Muscle of leg (tissue), 11 donors: ENCODE results near the gene ASB9. TPM values are rescaled to one million over a fixed set of nuclear protein-coding genes. Genes with fewer than 3 reads are reported as not detected.
A peak's percentile ranks its signal among the peaks of the same experiment; 100 is the strongest.
"Not testable (repeated sequence)": the region's sequence is repeated elsewhere in the genome, so short reads cannot be mapped to it uniquely, and the experiment has no call there.

Experiments
- DNase-seq: peaks from one replicate; pipeline ENCODE4 v3.0.0; 2013
- H3K27ac ChIP-seq: one replicate; pipeline ENCODE4 v1.5.1; 2013; ENCODE audit warnings: mild to moderate bottlenecking, low read length, control low read depth
- H3K27me3 ChIP-seq: one replicate; pipeline ENCODE4 v1.6.1; 2013; ENCODE audit warnings: low read length; ENCODE audit not compliant: control insufficient read depth, insufficient read depth
- H3K36me3 ChIP-seq: one replicate; pipeline ENCODE4 v1.6.1; 2013; ENCODE audit warnings: low read length; ENCODE audit not compliant: control insufficient read depth, insufficient read depth
- H3K4me1 ChIP-seq: one replicate; pipeline ENCODE4 v1.6.1; 2013; ENCODE audit warnings: low read length; ENCODE audit not compliant: control insufficient read depth, insufficient read depth
- H3K4me3 ChIP-seq: one replicate; pipeline ENCODE4 v1.5.1; 2013; ENCODE audit warnings: low read length, control low read depth
- H3K9me3 ChIP-seq: replicated peaks from 2 replicates; pipeline ENCODE4 v1.6.1; 2013; ENCODE audit warnings: low read depth, low read length; ENCODE audit not compliant: control insufficient read depth
- WGBS: methylation state at CpG from one replicate; pipeline ENCODE4 v1.1.5; 2013; ENCODE audit warnings: missing lambda C conversion rate; ENCODE audit not compliant: insufficient coverage; 5-methylcytosine and 5-hydroxymethylcytosine counted together
- polyA plus RNA-seq, 8 donors: library from polyadenylated mRNA; unstranded; fragments of 120-200 nt; gene quantifications; one replicate each; pipeline versions ENCODE4 v1.2.1 to v1.2.3, GENCODE V29; 2013; ENCODE audit warnings: inconsistent platforms in 1 of 8, low replicate concordance in 1 of 8; ENCODE audit not compliant: insufficient read length in 8 of 8, insufficient read depth in 1 of 8
- total RNA-seq: library from RNA; stranded (reverse); fragments of 120-200 nt; gene quantifications from one replicate; pipeline ENCODE4 v1.2.4, GENCODE V29; 2013

ASB9 gene
- total and polyA plus RNA-seq, 9 donors, result 3.1 to 6.4 (median 3.9) TPM

DNA sequence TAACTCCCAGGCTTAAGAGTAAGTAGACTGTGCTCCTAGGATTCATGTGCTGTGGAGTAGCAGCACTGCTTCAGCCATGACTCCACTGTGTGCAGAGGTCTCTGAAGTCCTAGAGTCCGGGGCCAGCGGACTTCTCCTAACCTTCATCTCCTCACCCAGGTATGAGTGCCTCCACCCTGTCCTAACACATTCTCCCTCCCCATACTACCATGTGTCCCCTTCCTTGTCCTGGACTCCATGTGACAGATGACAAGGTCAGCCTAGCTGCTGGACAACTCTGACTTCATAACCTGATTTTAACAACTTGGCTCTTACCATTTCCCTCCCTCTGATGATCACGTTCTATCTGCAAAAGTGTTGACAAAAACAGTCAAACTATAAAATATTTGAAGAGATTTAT is 28.9 kb upstream of the ASB9 start:
- Histone ChIP-seq H3K4me3 (no peak overlapping the region), H3K27me3 (peaks cover 37% of the 10 kb centered on the region)
- 85% methylated on average over 2 of the region's 3 CpGs for WGBS

GRCh38 chrX:15298201-15298600 is 28.3 kb upstream of the ASB9 start:
- H3K9me3 ChIP-seq, result no peaks in the 10 kb centered on the region
- H3K4me3 ChIP-seq, result no peak overlapping the region
- no peaks in the 10 kb centered on the region for H3K36me3 ChIP-seq
- peak; percentile 44 for DNase-seq
- WGBS, result 58% methylated on average over 2 of the region's 2 CpGs
- peaks cover 32% of the 10 kb centered on the region for H3K27me3 ChIP-seq
- peak overlapping the region; percentile 67 for H3K27ac ChIP-seq
- H3K4me1 ChIP-seq, result no peaks in the 10 kb centered on the region

More for the DNA sequence above, 28.9 kb upstream of the ASB9 start:
- no peak for DNase-seq
- H3K4me1 ChIP-seq, result no peaks in the 10 kb centered on the region
- peak overlapping the region; percentile 67 for H3K27ac ChIP-seq
- no peaks in the 10 kb centered on the region for H3K36me3 ChIP-seq
- no peaks in the 10 kb centered on the region for H3K9me3 ChIP-seq

- H3K27ac ChIP-seq, result no peak overlapping the region
- H3K4me1 ChIP-seq, result no peaks in the 10 kb centered on the region
- peaks cover 29% of the 10 kb centered on the region for H3K27me3 ChIP-seq
- no CpG with 5 or more reads among the region's 2 CpGs for WGBS
- no peaks in the 10 kb centered on the region for H3K36me3 ChIP-seq
- no peaks in the 10 kb centered on the region for H3K9me3 ChIP-seq
- no peak for DNase-seq
- no peak overlapping the region for H3K4me3 ChIP-seq
Measured at GRCh38 chrX:15293451-15293850, 23.6 kb upstream of the ASB9 start.

GRCh38 chrX:15292861-15293260 is 23.0 kb upstream of the ASB9 start:
- Histone ChIP-seq H3K9me3 (no peaks in the 10 kb centered on the region), H3K36me3 (no peaks in the 10 kb centered on the region), H3K27ac (no peak overlapping the region), H3K4me3 (no peak overlapping the region), H3K27me3 (peaks cover 27% of the 10 kb centered on the region), H3K4me1 (no peaks in the 10 kb centered on the region)
- WGBS, result no CpG with 5 or more reads among the region's 3 CpGs
- no peak for DNase-seq

- no peak for DNase-seq
- no peaks in the 10 kb centered on the region for H3K36me3 ChIP-seq
- no peaks in the 10 kb centered on the region for H3K9me3 ChIP-seq
- H3K4me3 ChIP-seq, result no peak overlapping the region
- WGBS, result no CpG with 5 or more reads among the region's 1 CpG
- H3K27ac ChIP-seq, result no peak overlapping the region
- H3K4me1 ChIP-seq, result no peaks in the 10 kb centered on the region
- peaks cover 7% of the 10 kb centered on the region for H3K27me3 ChIP-seq
Measured at GRCh38 chrX:15277604-15278003, 7.7 kb upstream of the ASB9 start.

DNA sequence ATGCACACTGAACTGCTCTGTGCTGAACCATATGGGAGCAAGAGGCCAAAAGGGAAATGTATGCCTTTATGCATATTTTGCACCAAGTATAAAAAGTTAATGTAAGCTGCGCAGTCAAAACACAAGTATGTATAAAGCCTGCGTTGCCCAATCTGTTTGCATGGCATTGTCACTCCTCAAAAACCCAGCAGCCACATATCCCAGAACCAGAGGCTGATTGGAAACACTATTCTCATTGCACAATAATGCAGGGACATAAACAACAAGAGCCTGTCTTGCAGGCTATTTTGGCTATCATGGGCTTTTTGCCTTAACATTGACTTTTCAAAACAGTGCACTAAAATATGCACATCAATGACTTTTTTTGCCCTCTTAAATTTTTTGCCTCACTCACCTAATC is 5.1 kb upstream of the ASB9 start:
- no peak overlapping the region for H3K27ac ChIP-seq
- no peaks in the 10 kb centered on the region for H3K9me3 ChIP-seq
- WGBS, result 92% methylated on average over 2 of the region's 2 CpGs
- H3K36me3 ChIP-seq, result no peaks in the 10 kb centered on the region
- no peak for DNase-seq
- no peaks in the 10 kb centered on the region for H3K4me1 ChIP-seq
- H3K27me3 ChIP-seq, result peaks cover 9% of the 10 kb centered on the region
- no peak overlapping the region for H3K4me3 ChIP-seq

DNA sequence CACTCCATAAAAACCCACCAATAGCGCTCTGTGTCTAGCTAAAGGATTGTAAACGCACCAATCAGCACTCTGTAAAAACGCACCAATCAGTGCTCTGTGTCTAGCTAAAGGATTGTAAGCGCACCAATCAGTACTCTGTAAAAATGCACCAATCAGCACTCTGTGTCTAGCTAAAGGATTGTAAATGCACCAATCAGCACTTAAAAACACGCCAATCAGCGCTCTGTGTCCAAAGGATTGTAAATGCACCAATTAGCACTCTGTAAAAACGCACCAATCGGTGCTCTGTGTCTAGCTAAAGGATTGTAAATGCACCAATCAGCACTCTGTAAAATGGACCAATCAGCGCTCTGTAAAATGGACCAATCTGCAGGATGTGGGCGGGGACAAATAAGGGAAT is 3.4 kb upstream of the ASB9 start:
- H3K9me3 ChIP-seq, H3K27ac ChIP-seq, DNase-seq, H3K36me3 ChIP-seq, H3K4me3 ChIP-seq, H3K4me1 ChIP-seq: not testable (repeated sequence)
- 92% methylated on average over 8 of the region's 10 CpGs for WGBS
- H3K27me3 ChIP-seq, result peaks cover 13% of the 10 kb centered on the region

GRCh38 chrX:15271757-15272156 is 1.9 kb upstream of the ASB9 start:
- Histone ChIP-seq H3K4me3 (no peak overlapping the region), H3K4me1 (no peaks in the 10 kb centered on the region), H3K36me3 (no peaks in the 10 kb centered on the region), H3K27ac (no peak overlapping the region), H3K9me3 (no peaks in the 10 kb centered on the region), H3K27me3 (peaks cover 11% of the 10 kb centered on the region)
- DNase-seq, result no peak
- WGBS, result no CpG with 5 or more reads among the region's 1 CpG

DNA sequence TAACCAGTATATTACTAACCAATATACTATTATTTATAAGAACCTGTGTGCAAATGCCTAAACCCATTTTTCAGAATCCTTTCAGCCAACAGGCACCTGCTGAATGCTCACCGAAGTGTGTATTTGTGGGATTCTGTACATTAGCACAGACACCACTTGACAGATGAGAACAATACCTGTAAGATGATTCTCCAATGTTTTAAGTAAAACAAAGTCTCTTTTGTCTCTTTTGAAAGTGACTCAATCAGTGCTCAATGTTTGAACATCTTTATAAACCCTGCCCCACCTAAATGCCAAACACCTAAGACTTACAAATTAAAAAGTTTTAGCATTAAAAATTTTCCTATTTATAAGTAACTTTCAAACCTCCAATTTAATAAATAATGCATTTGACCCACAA is 763 bp downstream of the ASB9 start:
- no peak overlapping the region for H3K4me3 ChIP-seq

GRCh38 chrX:15254852-15255251 is 15.0 kb downstream of the ASB9 start:
- peaks cover 17% of the 10 kb centered on the region for H3K27me3 ChIP-seq
- no peaks in the 10 kb centered on the region for H3K36me3 ChIP-seq
- no peaks in the 10 kb centered on the region for H3K4me1 ChIP-seq
- DNase-seq, result no peak
- no peaks in the 10 kb centered on the region for H3K9me3 ChIP-seq
- H3K4me3 ChIP-seq, result no peak overlapping the region
- no peak overlapping the region for H3K27ac ChIP-seq

More for the DNA sequence above, 763 bp downstream of the ASB9 start:
- H3K27me3 ChIP-seq, result peaks cover 11% of the 10 kb centered on the region
- H3K27ac ChIP-seq, result no peak overlapping the region
- no peaks in the 10 kb centered on the region for H3K9me3 ChIP-seq
- no peaks in the 10 kb centered on the region for H3K4me1 ChIP-seq
- H3K36me3 ChIP-seq, result no peaks in the 10 kb centered on the region
- no peak for DNase-seq
- WGBS, result no CpG with 5 or more reads among the region's 1 CpG

GRCh38 chrX:15245896-15246295 is 24.0 kb downstream of the ASB9 start:
- DNase-seq, result no peak
- H3K27ac ChIP-seq, result no peak overlapping the region
- H3K36me3 ChIP-seq, result no peaks in the 10 kb centered on the region
- peaks cover 26% of the 10 kb centered on the region for H3K27me3 ChIP-seq
- no peaks in the 10 kb centered on the region for H3K9me3 ChIP-seq
- H3K4me3 ChIP-seq, result no peak overlapping the region
- no peaks in the 10 kb centered on the region for H3K4me1 ChIP-seq
- no CpG with 5 or more reads among the region's 4 CpGs for WGBS
